OCI-LY3 (cell line): ENCODE measurements around the gene MGST2.

Experiments used
- H2AFZ ChIP-seq: fragments of 200-600, 300-600 bp; shearing (Covaris generic); 2 replicates; pipeline ENCODE4 v1.6.0; 2014; ENCODE audit warnings: antibody characterized with exemption, low read depth, low read length
- H3K27ac ChIP-seq: fragments of 200-600, 300-600 bp; sonication (generic); 2 replicates; pipeline ENCODE4 v1.5.1; 2014; ENCODE audit warnings: mild to moderate bottlenecking, low read length, moderate library complexity, mixed read lengths
- H3K27me3 ChIP-seq: fragments of 200-600, 300-600 bp; sonication (generic); 2 replicates; pipeline ENCODE4 v1.6.1; 2014; ENCODE audit warnings: low read depth, low read length, mixed read lengths
- H3K36me3 ChIP-seq: fragments of 200-600, 300-600 bp; sonication (generic); replicated peaks from 2 replicates; pipeline ENCODE3; 2014; ENCODE audit warnings: low read depth, low read length, mixed read lengths
- H3K4me1 ChIP-seq: fragments of 300-600, 200-600 bp; sonication (generic); 2 replicates; pipeline ENCODE4 v1.6.1; 2014; ENCODE audit warnings: low read length, mixed read lengths
- H3K4me2 ChIP-seq: fragments of 200-600, 300-600 bp; sonication (generic); 2 replicates; pipeline ENCODE4 v1.6.1; 2014; ENCODE audit warnings: low read length, mixed read lengths
- H3K4me3 ChIP-seq: fragments of 300-600, 200-600 bp; sonication (generic); 2 replicates; pipeline ENCODE4 v1.5.1; 2014; ENCODE audit warnings: antibody characterized with exemption, mild to moderate bottlenecking, low read length, moderate library complexity
- H3K79me2 ChIP-seq: fragments of 300-600, 200-600 bp; shearing (Covaris generic); 2 replicates; pipeline ENCODE4 v1.6.1; 2014; ENCODE audit warnings: mild to moderate bottlenecking, low read length, mixed read lengths
- H3K9ac ChIP-seq: fragments of 300-600, 200-600 bp; shearing (Covaris generic); 2 replicates; pipeline ENCODE4 v1.6.0; 2014; ENCODE audit warnings: mild to moderate bottlenecking, low read length, moderate library complexity
- H3K9me3 ChIP-seq: fragments of 200-600, 300-600 bp; shearing (Covaris generic); 2 replicates; pipeline ENCODE4 v1.6.1; 2014; ENCODE audit warnings: low read length, mixed read lengths; ENCODE audit not compliant: insufficient read depth
- H4K20me1 ChIP-seq: fragments of 200-600, 300-600 bp; sonication (generic); 2 replicates; pipeline ENCODE4 v1.6.1; 2016; ENCODE audit warnings: low read length, mixed read lengths; ENCODE audit not compliant: insufficient read depth
- CTCF ChIP-seq: fragments of 200-600, 300-600 bp; sonication (generic); IDR thresholded peaks from 2 replicates; pipeline ENCODE4 v1.5.1; 2014; ENCODE audit warnings: antibody characterized with exemption, low read length, low read depth
- EZH2phosphoT487 ChIP-seq: fragments of 200-600 bp; shearing (Covaris generic); IDR thresholded peaks from 2 replicates; pipeline ENCODE4 v1.6.1; 2018; ENCODE audit warnings: antibody characterized with exemption, mixed run types, low read depth

MGST2 gene

GRCh38 chr4:139740121-139740520 is 74.5 kb downstream of the MGST2 start:
- Histone ChIP-seq H2AFZ (no peak overlapping the region), H3K9ac (no peak overlapping the region), H3K27me3 (no peaks in the 10 kb centered on the region), H3K36me3 (no peaks in the 10 kb centered on the region), H3K4me1 (peaks cover 5% of the 10 kb centered on the region), H3K4me3 (no peak overlapping the region), H3K4me2 (no peak overlapping the region), H3K79me2 (no peaks in the 10 kb centered on the region), H4K20me1 (no peaks in the 10 kb centered on the region), H3K9me3 (no peaks in the 10 kb centered on the region), H3K27ac (no peak overlapping the region)
- TF ChIP-seq EZH2phosphoT487 = no peak
- TF ChIP-seq CTCF = no peak

- H3K36me3 ChIP-seq = no peaks in the 10 kb centered on the region
- H3K9me3 ChIP-seq = no peaks in the 10 kb centered on the region
- TF ChIP-seq CTCF = peak; percentile 3; the same call in 1 of the 2 replicates
- TF ChIP-seq EZH2phosphoT487 = no peak
- H3K27ac ChIP-seq = no peak overlapping the region
- H3K79me2 ChIP-seq = no peaks in the 10 kb centered on the region
- peaks cover under 1% of the 10 kb centered on the region; the same call in 1 of the 2 replicates for H3K27me3 ChIP-seq
- H4K20me1 ChIP-seq = no peaks in the 10 kb centered on the region
- H2AFZ ChIP-seq = no peak overlapping the region
- H3K4me2 ChIP-seq = no peak overlapping the region
- no peak overlapping the region for H3K9ac ChIP-seq
- H3K4me3 ChIP-seq = no peak overlapping the region
- peaks cover 5% of the 10 kb centered on the region for H3K4me1 ChIP-seq
Measured at GRCh38 chr4:139740531-139741041, 75.0 kb downstream of the MGST2 start.

GRCh38 chr4:139743027-139743426 is 77.4 kb downstream of the MGST2 start:
- no peak overlapping the region for H3K4me2 ChIP-seq

GRCh38 chr4:139744232-139744631 is 78.6 kb downstream of the MGST2 start:
- no peak overlapping the region for H3K27ac ChIP-seq

More at GRCh38 chr4:139743027-139743426, 77.4 kb downstream of the MGST2 start:
- H4K20me1 ChIP-seq = no peaks in the 10 kb centered on the region
- H3K4me1 ChIP-seq = peaks cover under 1% of the 10 kb centered on the region
- H3K9me3 ChIP-seq = no peaks in the 10 kb centered on the region
- no peak overlapping the region for H3K4me3 ChIP-seq
- no peak overlapping the region for H3K27ac ChIP-seq
- H3K27me3 ChIP-seq = peaks cover 12% of the 10 kb centered on the region
- H3K36me3 ChIP-seq = no peaks in the 10 kb centered on the region
- H2AFZ ChIP-seq = no peak overlapping the region
- no peak overlapping the region for H3K9ac ChIP-seq
- no peaks in the 10 kb centered on the region for H3K79me2 ChIP-seq
- TF ChIP-seq EZH2phosphoT487 (no peak), CTCF (no peak)

More at GRCh38 chr4:139744232-139744631, 78.6 kb downstream of the MGST2 start:
- Histone ChIP-seq H3K4me1 (no peaks in the 10 kb centered on the region), H3K9ac (no peak overlapping the region), H3K79me2 (no peaks in the 10 kb centered on the region), H4K20me1 (no peaks in the 10 kb centered on the region), H3K4me2 (no peak overlapping the region), H3K4me3 (no peak overlapping the region), H2AFZ (no peak overlapping the region), H3K9me3 (no peaks in the 10 kb centered on the region), H3K36me3 (no peaks in the 10 kb centered on the region), H3K27me3 (peaks cover 13% of the 10 kb centered on the region)
- TF ChIP-seq EZH2phosphoT487 (no peak), CTCF (no peak)
